Esophagus squamous epithelium (tissue), 5 donors: ENCODE data around the gene KRTAP10-10. TPM values are rescaled to one million over a fixed set of nuclear protein-coding genes. Genes with fewer than 3 reads are reported as not detected.
"Not testable (repeated sequence)": the region's sequence is repeated elsewhere in the genome, so short reads cannot be mapped to it uniquely, and the experiment has no call there.

ENCODE experiments used
- DNase-seq: peaks from one replicate; lab custom pipeline; 2025; lab: John Stamatoyannopoulos, UW
- H3K27ac ChIP-seq, 4 donors: fragments of 200-600 bp; sonication (generic); one replicate each; pipeline ENCODE4 v1.5.1; 2016 to 2019; ENCODE audit warnings: mild to moderate bottlenecking in 1 of 4
- H3K27me3 ChIP-seq, 4 donors: fragments of 200-600 bp; sonication (generic); 1 replicate in 3 of 4; 2 replicates in 1 of 4; pipeline versions ENCODE4 v1.5.1 to v1.6.0; 2017 to 2021; ENCODE audit warnings: antibody characterized with exemption in 1 of 4
- H3K36me3 ChIP-seq, 3 donors: fragments of 200-600 bp; sonication (generic); one replicate each; pipeline ENCODE4 v1.5.1; 2016 to 2019
- H3K4me1 ChIP-seq, 3 donors: fragments of 200-600 bp; sonication (generic); one replicate each; pipeline ENCODE4 v1.5.1; 2017 to 2019
- H3K4me3 ChIP-seq, 4 donors: fragments of 200-600 bp; sonication (generic); 1 replicate in 3 of 4; 2 replicates in 1 of 4; pipeline ENCODE4 v1.5.1; 2016 to 2019; ENCODE audit warnings: mild to moderate bottlenecking in 2 of 4, moderate library complexity in 1 of 4
- H3K9me3 ChIP-seq, 3 donors: fragments of 200-600 bp; sonication (generic); one replicate each; pipeline ENCODE4 v1.5.1; 2016 to 2019
- CTCF ChIP-seq, 6 experiments: fragments of 450-650 bp in 4 of 6; fragments of 200-600 bp in 2 of 6; sonication (generic) in 2 of 6; IDR thresholded peaks; one replicate each; pipeline ENCODE4 v1.5.1; 2016 to 2019; ENCODE audit warnings: antibody characterized with exemption in 6 of 6, mild to moderate bottlenecking in 4 of 6, moderate library complexity in 4 of 6
- POLR2A ChIP-seq, 4 donors: fragments of 450-650 bp; IDR thresholded peaks; one replicate each; pipeline ENCODE4 v1.6.1; 2017; ENCODE audit warnings: antibody characterized with exemption in 4 of 4, mild to moderate bottlenecking in 4 of 4, moderate library complexity in 3 of 4
- WGBS, 2 donors: methylation state at CpG; one replicate each; pipeline ENCODE4 v1.1.5; 2018; 5-methylcytosine and 5-hydroxymethylcytosine counted together
- intact Hi-C: fragments of 100-400 bp; cut with DNase I; formaldehyde crosslinking; loops from one replicate; pipeline ENCODE4 v1.15.0; 2022
- total RNA-seq, 4 donors: library from RNA; depleted of rRNA; stranded (reverse); fragments of >200 nt; gene quantifications; one replicate each; pipeline ENCODE4 v1.1.0, GENCODE V29; 2016
- donor health status: DM: yes; HTN: yes; CAD: no.

Gene KRTAP10-10
- total RNA-seq, 4 donors from 2014 or later = not detected

GRCh38 chr21:44628707-44629391 is 8.3 kb upstream of the KRTAP10-10 start:
- Histone ChIP-seq H3K9me3 (peaks cover 0 to 35% (median 7%) of the 10 kb centered on the region in 3 donors), H3K27ac (no peak overlapping the region), H3K36me3 (no peaks in the 10 kb centered on the region), H3K4me3 (no peak overlapping the region), H3K4me1 (no peaks in the 10 kb centered on the region), H3K27me3 (peaks cover 0 to 31% (median 0%) of the 10 kb centered on the region in 4 donors)
- intact Hi-C loops = no loop called here
- TF ChIP-seq CTCF (IDR thresholded peaks at IDR 0.05) = no peak
- WGBS, 2 donors = 79 to 85% methylated on average over 2 to 12 of the region's 18 CpGs
- no peak for DNase-seq

GRCh38 chr21:44630440-44630839 is 6.7 kb upstream of the KRTAP10-10 start:
- no peak for TF ChIP-seq CTCF (IDR thresholded peaks at IDR 0.05)
- TF ChIP-seq POLR2A (IDR thresholded peaks at IDR 0.05) = no peak
- Histone ChIP-seq H3K27ac (no peak overlapping the region), H3K27me3 (peaks cover 0 to 42% (median 0%) of the 10 kb centered on the region in 4 donors), H3K36me3 (no peaks in the 10 kb centered on the region), H3K4me3 (no peak overlapping the region), H3K9me3 (peaks cover 0 to 26% (median 7%) of the 10 kb centered on the region in 3 donors), H3K4me1 (no peaks in the 10 kb centered on the region)
- 54 to 68% methylated on average over 2 of the region's 2 CpGs for WGBS, 2 donors
- intact Hi-C loops = no loop called here
- DNase-seq = no peak

GRCh38 chr21:44632067-44632466 is 5.1 kb upstream of the KRTAP10-10 start:
- intact Hi-C loops = no loop called here
- peaks cover 0 to 39% (median 0%) of the 10 kb centered on the region in 4 donors for H3K27me3 ChIP-seq
- no peak for DNase-seq
- whole genome bisulfite sequencing, 2 donors = 81 to 91% methylated on average over 1 of the region's 1 CpG
- TF ChIP-seq CTCF (IDR thresholded peaks at IDR 0.05) (no peak), POLR2A (IDR thresholded peaks at IDR 0.05) (no peak)
- no peaks in the 10 kb centered on the region for H3K36me3 ChIP-seq
- H3K4me1 ChIP-seq = no peaks in the 10 kb centered on the region
- no peak overlapping the region for H3K4me3 ChIP-seq
- H3K27ac ChIP-seq = no peak overlapping the region
- H3K9me3 ChIP-seq = peaks cover 0 to 26% (median 7%) of the 10 kb centered on the region in 3 donors

GRCh38 chr21:44636209-44637017 is 743 bp upstream of the KRTAP10-10 start:
- Histone ChIP-seq H3K4me1 (no peaks in the 10 kb centered on the region), H3K27ac (no peak overlapping the region), H3K4me3 (no peak overlapping the region), H3K36me3 (no peaks in the 10 kb centered on the region), H3K27me3 (peaks cover 0 to 61% (median 0%) of the 10 kb centered on the region in 4 donors), H3K9me3 (peaks cover 0 to 19% (median 7%) of the 10 kb centered on the region in 3 donors)
- intact Hi-C loops = no loop called here
- 75 to 88% methylated on average over 7 to 8 of the region's 15 CpGs for WGBS, 2 donors
- no peak for DNase-seq
- TF ChIP-seq POLR2A (IDR thresholded peaks at IDR 0.05) (no peak), CTCF (IDR thresholded peaks at IDR 0.05) (no peak)

- DNase-seq = not testable (repeated sequence)
Observed at GRCh38 chr21:44637851-44638348, 744 bp downstream of the KRTAP10-10 start.

GRCh38 chr21:44638506-44639330 is 1.6 kb downstream of the KRTAP10-10 start:
- H3K27ac ChIP-seq, H3K4me3 ChIP-seq, DNase-seq, H3K4me1 ChIP-seq, intact Hi-C loops, H3K36me3 ChIP-seq: not testable (repeated sequence)
- WGBS, 2 donors = 55% methylated on average over 2 of the region's 21 CpGs; no CpG with 5 or more reads in 1 of the 2 donors
- peaks cover 0 to 13% (median 0%) of the 10 kb centered on the region in 3 donors for H3K9me3 ChIP-seq
- H3K27me3 ChIP-seq = peaks cover 0 to 61% (median 0%) of the 10 kb centered on the region in 4 donors

More at GRCh38 chr21:44637851-44638348, 744 bp downstream of the KRTAP10-10 start:
- H3K4me3 ChIP-seq, H3K4me1 ChIP-seq, H3K27ac ChIP-seq, H3K36me3 ChIP-seq, intact Hi-C loops: not testable (repeated sequence)
- Histone ChIP-seq H3K27me3 (peaks cover 0 to 61% (median 0%) of the 10 kb centered on the region in 4 donors), H3K9me3 (peaks cover 0 to 12% (median 0%) of the 10 kb centered on the region in 3 donors)
- WGBS, 2 donors = 61 to 79% methylated on average over 7 to 11 of the region's 12 CpGs
